Suppressor macrophage (primary cell): Measurements from ENCODE around the gene DLG2.
A peak's percentile ranks its signal among the peaks of the same experiment; 100 is the strongest.
"Not testable (repeated sequence)": the region's sequence is repeated elsewhere in the genome, so short reads cannot be mapped to it uniquely, and the experiment has no call there.

ENCODE experiments used
- DNase-seq, 4 experiments: peaks; one replicate each; pipeline ENCODE4 v3.0.0-alpha.2; 2020 to 2022

Gene DLG2

GRCh38 chr11:85307366-85307765, 319.8 kb downstream of the DLG2 start:
- DNase-seq, result no peak

GRCh38 chr11:85301895-85302678, 325.1 kb downstream of the DLG2 start:
- DNase-seq, result no peak

- DNase-seq, result no peak
These were observed 327.7 kb downstream of the DLG2 start for GRCh38 chr11:85299258-85299942.

- DNase-seq, result no peak
These were observed 331.4 kb downstream of the DLG2 start for GRCh38 chr11:85295694-85296271.

GRCh38 chr11:85281550-85281949, 345.6 kb downstream of the DLG2 start:
- DNase-seq, result peak in 2 of 4 experiments; percentile 14 to 34

- DNase-seq, result peak in 1 of 4 experiments; percentile 4
These were observed 347.9 kb downstream of the DLG2 start for GRCh38 chr11:85279267-85279666.

- DNase-seq, result no peak
These were observed 349.5 kb downstream of the DLG2 start for GRCh38 chr11:85277693-85278092.

- DNase-seq, result no peak
These were observed 350.8 kb downstream of the DLG2 start for GRCh38 chr11:85276332-85276731.

- not testable (repeated sequence) for DNase-seq
These were observed 356.8 kb downstream of the DLG2 start for GRCh38 chr11:85270315-85270714.

GRCh38 chr11:85269109-85269508, 358.0 kb downstream of the DLG2 start:
- DNase-seq, result no peak

GRCh38 chr11:85266646-85267045, 360.5 kb downstream of the DLG2 start:
- no peak for DNase-seq

- DNase-seq, result no peak
These were observed 363.8 kb downstream of the DLG2 start for GRCh38 chr11:85263328-85263727.

GRCh38 chr11:85257837-85258236, 369.3 kb downstream of the DLG2 start:
- DNase-seq, result peak in 2 of 4 experiments; percentile 6 to 15

GRCh38 chr11:85256433-85256832, 370.7 kb downstream of the DLG2 start:
- no peak for DNase-seq

- DNase-seq, result no peak
These were observed 377.7 kb downstream of the DLG2 start for GRCh38 chr11:85249482-85249881.

- no peak for DNase-seq
These were observed 379.3 kb downstream of the DLG2 start for GRCh38 chr11:85247797-85248196.

- no peak for DNase-seq
These were observed 388.2 kb downstream of the DLG2 start for GRCh38 chr11:85238906-85239305.

- not testable (repeated sequence) for DNase-seq
These were observed 389.1 kb downstream of the DLG2 start for GRCh38 chr11:85238038-85238437.

- no peak for DNase-seq
These were observed 390.9 kb downstream of the DLG2 start for GRCh38 chr11:85236211-85236610.

GRCh38 chr11:85232559-85232958, 394.6 kb downstream of the DLG2 start:
- no peak for DNase-seq

- DNase-seq, result no peak
These were observed 395.6 kb downstream of the DLG2 start for GRCh38 chr11:85231588-85231987.

- not testable (repeated sequence) for DNase-seq
These were observed 397.4 kb downstream of the DLG2 start for GRCh38 chr11:85229723-85230122.

GRCh38 chr11:85196968-85197367, 430.2 kb downstream of the DLG2 start:
- DNase-seq, result no peak

- DNase-seq, result no peak
These were observed 431.2 kb downstream of the DLG2 start for GRCh38 chr11:85195934-85196333.
